ENCODE data around the gene TMEM200A.

DNA sequence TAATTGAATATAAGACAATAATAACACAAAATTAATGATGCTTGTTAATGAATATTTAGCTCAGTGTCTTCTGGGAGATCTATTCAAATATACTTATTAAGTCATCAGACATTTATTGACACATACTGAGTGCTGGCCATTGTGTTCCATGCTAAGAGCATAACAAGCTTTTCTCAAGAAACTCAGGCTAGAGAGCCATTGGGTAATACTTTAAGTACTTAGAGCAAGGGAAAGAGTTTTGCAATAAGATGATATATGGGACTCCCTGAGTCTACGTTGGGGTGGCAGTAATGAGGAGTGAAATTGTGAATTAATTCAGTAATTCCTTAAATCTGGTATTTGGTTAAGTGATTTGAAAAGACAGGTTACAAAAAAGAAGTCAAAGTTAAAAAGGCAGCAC is 11.1 kb downstream of the TMEM200A start:
- TF ChIP-seq POLR2AphosphoS5 (IDR thresholded peaks at IDR 0.05) (no peak), EP300 (conservative IDR thresholded peaks at IDR 0.05; ENCODE audit: poor library complexity, severe bottlenecking) (no peak), EZH2 (IDR thresholded peaks at IDR 0.05; ENCODE audit: borderline replicate concordance, insufficient read depth, low read length, poor library complexity, severe bottlenecking) (no peak), RAD21 (conservative IDR thresholded peaks at IDR 0.05) (no peak), MXI1 (conservative IDR thresholded peaks at IDR 0.05; ENCODE audit: poor library complexity, severe bottlenecking) (no peak), TAF1 (IDR thresholded peaks at IDR 0.05; ENCODE audit: low read depth) (no peak), SMC3 (conservative IDR thresholded peaks at IDR 0.05; ENCODE audit: poor library complexity) (no peak)
- TF ChIP-seq, protein P1, sequence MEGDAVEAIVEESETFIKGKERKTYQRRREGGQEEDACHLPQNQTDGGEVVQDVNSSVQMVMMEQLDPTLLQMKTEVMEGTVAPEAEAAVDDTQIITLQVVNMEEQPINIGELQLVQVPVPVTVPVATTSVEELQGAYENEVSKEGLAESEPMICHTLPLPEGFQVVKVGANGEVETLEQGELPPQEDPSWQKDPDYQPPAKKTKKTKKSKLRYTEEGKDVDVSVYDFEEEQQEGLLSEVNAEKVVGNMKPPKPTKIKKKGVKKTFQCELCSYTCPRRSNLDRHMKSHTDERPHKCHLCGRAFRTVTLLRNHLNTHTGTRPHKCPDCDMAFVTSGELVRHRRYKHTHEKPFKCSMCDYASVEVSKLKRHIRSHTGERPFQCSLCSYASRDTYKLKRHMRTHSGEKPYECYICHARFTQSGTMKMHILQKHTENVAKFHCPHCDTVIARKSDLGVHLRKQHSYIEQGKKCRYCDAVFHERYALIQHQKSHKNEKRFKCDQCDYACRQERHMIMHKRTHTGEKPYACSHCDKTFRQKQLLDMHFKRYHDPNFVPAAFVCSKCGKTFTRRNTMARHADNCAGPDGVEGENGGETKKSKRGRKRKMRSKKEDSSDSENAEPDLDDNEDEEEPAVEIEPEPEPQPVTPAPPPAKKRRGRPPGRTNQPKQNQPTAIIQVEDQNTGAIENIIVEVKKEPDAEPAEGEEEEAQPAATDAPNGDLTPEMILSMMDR (IDR thresholded peaks at IDR 0.05; ENCODE audit: poor library complexity, severe bottlenecking) = no peak
- TF ChIP-seq, protein P2, sequence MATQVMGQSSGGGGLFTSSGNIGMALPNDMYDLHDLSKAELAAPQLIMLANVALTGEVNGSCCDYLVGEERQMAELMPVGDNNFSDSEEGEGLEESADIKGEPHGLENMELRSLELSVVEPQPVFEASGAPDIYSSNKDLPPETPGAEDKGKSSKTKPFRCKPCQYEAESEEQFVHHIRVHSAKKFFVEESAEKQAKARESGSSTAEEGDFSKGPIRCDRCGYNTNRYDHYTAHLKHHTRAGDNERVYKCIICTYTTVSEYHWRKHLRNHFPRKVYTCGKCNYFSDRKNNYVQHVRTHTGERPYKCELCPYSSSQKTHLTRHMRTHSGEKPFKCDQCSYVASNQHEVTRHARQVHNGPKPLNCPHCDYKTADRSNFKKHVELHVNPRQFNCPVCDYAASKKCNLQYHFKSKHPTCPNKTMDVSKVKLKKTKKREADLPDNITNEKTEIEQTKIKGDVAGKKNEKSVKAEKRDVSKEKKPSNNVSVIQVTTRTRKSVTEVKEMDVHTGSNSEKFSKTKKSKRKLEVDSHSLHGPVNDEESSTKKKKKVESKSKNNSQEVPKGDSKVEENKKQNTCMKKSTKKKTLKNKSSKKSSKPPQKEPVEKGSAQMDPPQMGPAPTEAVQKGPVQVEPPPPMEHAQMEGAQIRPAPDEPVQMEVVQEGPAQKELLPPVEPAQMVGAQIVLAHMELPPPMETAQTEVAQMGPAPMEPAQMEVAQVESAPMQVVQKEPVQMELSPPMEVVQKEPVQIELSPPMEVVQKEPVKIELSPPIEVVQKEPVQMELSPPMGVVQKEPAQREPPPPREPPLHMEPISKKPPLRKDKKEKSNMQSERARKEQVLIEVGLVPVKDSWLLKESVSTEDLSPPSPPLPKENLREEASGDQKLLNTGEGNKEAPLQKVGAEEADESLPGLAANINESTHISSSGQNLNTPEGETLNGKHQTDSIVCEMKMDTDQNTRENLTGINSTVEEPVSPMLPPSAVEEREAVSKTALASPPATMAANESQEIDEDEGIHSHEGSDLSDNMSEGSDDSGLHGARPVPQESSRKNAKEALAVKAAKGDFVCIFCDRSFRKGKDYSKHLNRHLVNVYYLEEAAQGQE (IDR thresholded peaks at IDR 0.05; ENCODE audit: borderline replicate concordance) = no peak

Measured in neural cell (in vitro differentiated cells).